Measurements from ENCODE around the gene FGD4. TPM values are rescaled to one million over a fixed set of nuclear protein-coding genes. Genes with fewer than 3 reads are reported as not detected.

FGD4 gene
- total RNA-seq, 1 experiment from 2014 or later = 31.6 TPM

- TF ChIP-seq, protein P1, sequence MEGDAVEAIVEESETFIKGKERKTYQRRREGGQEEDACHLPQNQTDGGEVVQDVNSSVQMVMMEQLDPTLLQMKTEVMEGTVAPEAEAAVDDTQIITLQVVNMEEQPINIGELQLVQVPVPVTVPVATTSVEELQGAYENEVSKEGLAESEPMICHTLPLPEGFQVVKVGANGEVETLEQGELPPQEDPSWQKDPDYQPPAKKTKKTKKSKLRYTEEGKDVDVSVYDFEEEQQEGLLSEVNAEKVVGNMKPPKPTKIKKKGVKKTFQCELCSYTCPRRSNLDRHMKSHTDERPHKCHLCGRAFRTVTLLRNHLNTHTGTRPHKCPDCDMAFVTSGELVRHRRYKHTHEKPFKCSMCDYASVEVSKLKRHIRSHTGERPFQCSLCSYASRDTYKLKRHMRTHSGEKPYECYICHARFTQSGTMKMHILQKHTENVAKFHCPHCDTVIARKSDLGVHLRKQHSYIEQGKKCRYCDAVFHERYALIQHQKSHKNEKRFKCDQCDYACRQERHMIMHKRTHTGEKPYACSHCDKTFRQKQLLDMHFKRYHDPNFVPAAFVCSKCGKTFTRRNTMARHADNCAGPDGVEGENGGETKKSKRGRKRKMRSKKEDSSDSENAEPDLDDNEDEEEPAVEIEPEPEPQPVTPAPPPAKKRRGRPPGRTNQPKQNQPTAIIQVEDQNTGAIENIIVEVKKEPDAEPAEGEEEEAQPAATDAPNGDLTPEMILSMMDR (IDR thresholded peaks at IDR 0.05; ENCODE audit: insufficient read depth in 1 of 2, low read depth in 1 of 2, low read length in 1 of 2, severe bottlenecking in 1 of 2, unreplicated experiment in 1 of 2) = peak; percentile 73 to 80
- peaks cover 7% of the 10 kb centered on the region for H3K9me3 ChIP-seq
- no peaks in the 10 kb centered on the region for H3K27me3 ChIP-seq (replicated peaks; ENCODE audit: control insufficient read depth, insufficient read depth, low read length)
- no TSS peak for BruUV-seq (replicated peaks)
- CTCF ChIA-PET = interaction anchor here (0.6 to 2.9 kb wide), 8 partner anchors 10 to 328 kb away, joined by 3 to 12 read pairs (median 4); no protein-coding TSS in a partner anchor
- intact Hi-C loops (cut with micrococcal nuclease; ENCODE audit: unreplicated experiment) = loop anchor here (1.0 to 10.0 kb wide), 6 partner anchors 217 to 1353 kb away; partner anchors contain the start of gene ALG10
- Mint-ChIP-seq H3K9me3 (ENCODE audit: unreplicated experiment) (peaks cover 24% of the 10 kb centered on the region), H3K27me3 (ENCODE audit: insufficient read depth, unreplicated experiment) (no peaks in the 10 kb centered on the region), H3K27ac (ENCODE audit: unreplicated experiment) (no peak overlapping the region), H3K4me1 (ENCODE audit: low read depth, unreplicated experiment) (no peaks in the 10 kb centered on the region), H3K4me3 (ENCODE audit: unreplicated experiment) (no peak overlapping the region), H3K36me3 (ENCODE audit: insufficient read depth, unreplicated experiment) (no peaks in the 10 kb centered on the region)
- H3K4me3 ChIP-seq (ENCODE audit: low read depth, low read length) = no peak overlapping the region
- H3K4me1 ChIP-seq = no peaks in the 10 kb centered on the region; the same call in 1 of the 2 replicates
- DNase-seq = peak; percentile 57 to 74
- POLR2A ChIA-PET = no interaction called here
- no peaks in the 10 kb centered on the region for H3K36me3 ChIP-seq (ENCODE audit: control insufficient read depth, insufficient read depth, low read length)
Observed at GRCh38 chr12:32671930-32672780, 272.8 kb downstream of the FGD4 start.

DNA sequence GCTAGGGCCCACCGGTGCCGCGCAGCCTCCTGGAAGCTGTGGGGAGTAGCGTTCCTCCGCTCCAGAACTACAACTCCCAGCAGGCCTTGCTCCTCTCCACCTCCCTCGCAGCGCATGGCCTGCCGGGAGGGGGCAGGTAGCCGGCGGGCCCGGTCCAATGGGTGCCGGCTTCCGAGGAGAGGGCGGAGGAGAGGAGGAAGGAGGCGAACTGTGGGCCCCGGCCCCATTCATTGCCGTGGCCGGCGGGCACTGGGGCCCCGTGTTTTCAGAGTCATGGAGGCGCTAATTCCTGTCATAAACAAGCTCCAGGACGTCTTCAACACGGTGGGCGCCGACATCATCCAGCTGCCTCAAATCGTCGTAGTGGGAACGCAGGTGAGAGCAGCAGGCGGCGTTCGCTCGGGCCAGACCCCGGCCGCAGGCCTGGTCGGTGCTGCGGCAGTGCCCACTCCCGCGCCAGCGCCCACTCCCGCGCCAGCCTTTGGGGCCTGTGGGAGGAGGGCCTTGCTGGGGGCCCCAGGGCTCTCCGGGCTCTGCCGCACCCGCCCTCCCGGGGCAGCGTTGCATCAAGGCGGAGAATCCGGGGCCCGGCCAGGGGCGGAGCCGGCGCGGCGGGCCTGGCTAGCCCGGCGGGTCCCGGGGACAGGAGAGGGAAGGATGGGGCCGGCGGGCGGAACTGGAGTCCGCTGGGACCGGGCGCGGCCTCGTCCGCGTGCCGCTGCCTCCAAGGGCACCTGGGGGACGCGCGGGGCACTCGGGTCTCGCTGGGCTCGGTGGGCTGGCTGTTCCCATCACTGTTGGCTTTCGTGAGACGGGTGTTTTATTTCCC is 279.9 kb downstream of the FGD4 start, which contains the start of gene DNM1L:
DNM1L (plus strand) TSS at position 211 of the 829 bp plus-strand sequence; CDS start at position 274, 63 bp downstream.
- H3K36me3 ChIP-seq (ENCODE audit: control insufficient read depth, insufficient read depth, low read length) = no peaks in the 10 kb centered on the region
- Mint-ChIP-seq H3K4me3 (ENCODE audit: unreplicated experiment) (peak within 1 kb of the TSS; percentile 97), H3K9me3 (ENCODE audit: unreplicated experiment) (no peaks in the 10 kb centered on the region), H3K27ac (ENCODE audit: unreplicated experiment) (peak within 1 kb of the TSS; percentile 95), H3K27me3 (ENCODE audit: insufficient read depth, unreplicated experiment) (no peaks in the 10 kb centered on the region), H3K4me1 (ENCODE audit: low read depth, unreplicated experiment) (peaks cover 19% of the 10 kb centered on the region), H3K36me3 (ENCODE audit: insufficient read depth, unreplicated experiment) (peaks cover 38% of the 10 kb centered on the region)
- H3K9me3 ChIP-seq = no peaks in the 10 kb centered on the region
- H3K4me1 ChIP-seq = peaks cover 22% of the 10 kb centered on the region
- peak; percentile 99 for DNase-seq
- no peaks in the 10 kb centered on the region for H3K27me3 ChIP-seq (replicated peaks; ENCODE audit: control insufficient read depth, insufficient read depth, low read length)
- BruUV-seq (replicated peaks) = no TSS peak
- peak within 1 kb of the TSS; percentile 86 for H3K4me3 ChIP-seq (ENCODE audit: low read depth, low read length)
- TF ChIP-seq, protein P1 (IDR thresholded peaks at IDR 0.05; ENCODE audit: insufficient read depth in 1 of 2, low read depth in 1 of 2, low read length in 1 of 2, severe bottlenecking in 1 of 2, unreplicated experiment in 1 of 2) = peak in 1 of 2 experiments; percentile 18
- intact Hi-C loops (cut with micrococcal nuclease; ENCODE audit: unreplicated experiment) = loop anchor here (1.0 to 10.0 kb wide), 6 partner anchors 76 to 1345 kb away; partner anchors contain the start of genes ALG10, BICD1, ETFBKMT and FGD4
- POLR2A ChIA-PET = interaction anchor here (0.5 to 0.7 kb wide), 4 partner anchors 11 to 233 kb away, joined by 3 to 5 read pairs (median 4); partner anchors contain the start of gene YARS2
- CTCF ChIA-PET = interaction anchor here (0.6 to 1.2 kb wide), 3 partner anchors 76 to 1301 kb away, joined by 3 to 4 read pairs (median 3); partner anchors contain the start of gene YARS2

DNA sequence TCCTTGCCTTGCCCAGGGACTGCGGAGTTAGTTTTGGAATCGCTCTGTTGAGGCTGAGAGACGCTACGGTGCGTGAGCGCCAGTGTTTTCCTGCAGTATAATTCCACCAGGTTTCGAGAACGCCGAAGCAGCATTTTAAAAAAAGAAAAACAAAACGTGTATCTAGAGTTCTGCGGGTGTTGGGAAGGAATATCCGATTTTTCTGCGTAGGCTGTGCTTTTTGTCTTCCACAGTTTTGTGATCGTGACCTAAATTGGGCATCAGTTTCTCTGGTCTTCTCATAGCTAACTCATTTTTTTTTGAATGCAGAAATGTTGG is 280.5 kb downstream of the FGD4 start:
- no peaks in the 10 kb centered on the region for H3K36me3 ChIP-seq (ENCODE audit: control insufficient read depth, insufficient read depth, low read length)
- no peaks in the 10 kb centered on the region for H3K9me3 Mint-ChIP-seq (ENCODE audit: unreplicated experiment)
- peak overlapping the region; percentile 97 for H3K4me3 Mint-ChIP-seq (ENCODE audit: unreplicated experiment)
- no peaks in the 10 kb centered on the region for H3K9me3 ChIP-seq
- BruUV-seq (replicated peaks) = no TSS peak
- peaks cover 22% of the 10 kb centered on the region for H3K4me1 ChIP-seq
- ChIA-PET CTCF (interaction anchor here (0.5 kb wide), 1 partner anchor 140 kb away, joined by 6 read pairs; no protein-coding TSS in a partner anchor), POLR2A (no interaction called here)
- H3K27me3 ChIP-seq (replicated peaks; ENCODE audit: control insufficient read depth, insufficient read depth, low read length) = no peaks in the 10 kb centered on the region
- TF ChIP-seq, protein P1 (IDR thresholded peaks at IDR 0.05; ENCODE audit: insufficient read depth in 1 of 2, low read depth in 1 of 2, low read length in 1 of 2, severe bottlenecking in 1 of 2, unreplicated experiment in 1 of 2) = no peak
- H3K4me1 Mint-ChIP-seq (ENCODE audit: low read depth, unreplicated experiment) = peaks cover 19% of the 10 kb centered on the region
- peaks cover 44% of the 10 kb centered on the region for H3K36me3 Mint-ChIP-seq (ENCODE audit: insufficient read depth, unreplicated experiment)
- peak overlapping the region; percentile 95 for H3K27ac Mint-ChIP-seq (ENCODE audit: unreplicated experiment)
- peak overlapping the region; percentile 86 for H3K4me3 ChIP-seq (ENCODE audit: low read depth, low read length)
- intact Hi-C loops (cut with micrococcal nuclease; ENCODE audit: unreplicated experiment) = loop anchor here (1.0 to 10.0 kb wide), 6 partner anchors 75 to 1345 kb away; partner anchors contain the start of genes ALG10, BICD1, ETFBKMT and FGD4
- no peaks in the 10 kb centered on the region for H3K27me3 Mint-ChIP-seq (ENCODE audit: insufficient read depth, unreplicated experiment)
- DNase-seq = no peak

Measured in Caco-2 (cell line).